Endodermal cell (in vitro differentiated cells): ENCODE measurements around the gene ZNF222. TPM values are rescaled to one million over a fixed set of nuclear protein-coding genes. Genes with fewer than 3 reads are reported as not detected.

Experiments
- DNase-seq: peaks from one replicate; pipeline ENCODE4 v3.0.0-alpha.2; 2017
- H3K27ac ChIP-seq: 2 replicates; pipeline ENCODE4 v1.5.1; 2013; ENCODE audit warnings: mild to moderate bottlenecking, low read depth, low read length, moderate library complexity
- H3K27me3 ChIP-seq: 2 replicates; pipeline ENCODE4 v1.6.1; 2013; ENCODE audit warnings: mild to moderate bottlenecking, low read length, moderate library complexity; ENCODE audit not compliant: insufficient read depth, control insufficient read depth, poor library complexity, severe bottlenecking
- H3K36me3 ChIP-seq: 2 replicates; pipeline ENCODE4 v1.7.0; 2013; ENCODE audit warnings: mild to moderate bottlenecking, low read length, moderate library complexity; ENCODE audit not compliant: control insufficient read depth, insufficient read depth
- H3K4me1 ChIP-seq: one replicate; pipeline ENCODE4 v1.7.0; 2013; ENCODE audit warnings: low read length; ENCODE audit not compliant: control insufficient read depth, insufficient read depth
- H3K4me3 ChIP-seq: 2 replicates; pipeline ENCODE4 v1.5.1; 2013; ENCODE audit warnings: mild to moderate bottlenecking, low read length, moderate library complexity
- H3K9ac ChIP-seq: 2 replicates; pipeline ENCODE4 v1.6.1; 2013; ENCODE audit warnings: mild to moderate bottlenecking, low read length, moderate library complexity; ENCODE audit not compliant: poor library complexity, severe bottlenecking; ENCODE audit errors: extremely low read depth
- H3K9me3 ChIP-seq: 2 replicates; pipeline ENCODE4 v1.6.1; 2013; ENCODE audit warnings: mild to moderate bottlenecking, low read length, moderate library complexity; ENCODE audit not compliant: control insufficient read depth
- H3K27ac Mint-ChIP-seq: 2 replicates; pipeline ENCODE4 v1.8.0; 2020; ENCODE audit warnings: mixed read lengths
- H3K27me3 Mint-ChIP-seq: 2 replicates; pipeline ENCODE4 v1.8.0; 2021; ENCODE audit warnings: mild to moderate bottlenecking, mixed read lengths; ENCODE audit not compliant: insufficient read depth
- H3K36me3 Mint-ChIP-seq: 2 replicates; pipeline ENCODE4 v1.8.0; 2020; ENCODE audit warnings: low read depth, mixed read lengths
- H3K4me1 Mint-ChIP-seq: 2 replicates; pipeline ENCODE4 v1.8.0; 2020; ENCODE audit warnings: mixed read lengths
- H3K4me3 Mint-ChIP-seq: 2 replicates; pipeline ENCODE4 v1.8.0; 2020; ENCODE audit warnings: mild to moderate bottlenecking, moderate library complexity, mixed read lengths
- H3K9me3 Mint-ChIP-seq: 2 replicates; pipeline ENCODE4 v1.8.0; 2020; ENCODE audit warnings: mild to moderate bottlenecking, mixed read lengths
- WGBS, 2 experiments: methylation state at CpG; one replicate each; pipeline versions ENCODE4 v1.1.5 to v1.1.7; 2013; ENCODE audit warnings: missing lambda C conversion rate in 2 of 2, mixed read lengths in 1 of 2; ENCODE audit not compliant: insufficient coverage in 1 of 2, insufficient read length in 1 of 2; 5-methylcytosine and 5-hydroxymethylcytosine counted together
- total RNA-seq, 2 donors: library from RNA; stranded (reverse); fragmentation: NEBNext Ultra II Directional in 1 of 2; extraction: Animal tissue kit (Norgen Biotek cat#: 25700) in 1 of 2; gene quantifications; 2 replicates in 1 of 2; 3 replicates in 1 of 2; pipeline ENCODE4 v1.2.1, GENCODE V29; 2021
- TF ChIP-seq, protein P1 (sequence below): fragments of 200-600 bp; sonication (generic); conservative IDR thresholded peaks from 2 replicates; pipeline ENCODE4 v1.5.0; 2021; ENCODE audit warnings: antibody characterized with exemption, mild to moderate bottlenecking

The ZNF222 gene
- total RNA-seq, 2 donors from 2014 or later: 5.0 to 6.0 TPM

DNA sequence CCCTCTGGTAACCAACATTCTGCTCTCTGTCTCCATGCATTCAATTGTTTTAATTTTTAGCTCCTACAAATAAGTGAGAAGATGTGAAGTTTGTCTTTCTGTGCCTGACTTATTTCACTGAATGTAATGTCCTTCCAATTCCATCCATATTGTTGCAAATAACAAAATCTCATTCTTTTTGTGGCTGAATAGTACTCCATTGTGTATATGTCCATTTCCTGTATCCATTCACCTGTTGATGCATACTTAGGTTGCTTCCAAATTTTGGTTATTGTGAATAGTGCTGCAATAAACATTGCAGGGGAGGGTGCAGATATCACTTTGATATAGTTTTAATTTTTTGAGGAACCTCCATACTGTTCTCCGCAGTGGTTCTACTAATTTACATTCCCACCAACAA is 44.2 kb downstream of the ZNF222 start:
- no peak overlapping the region for H3K27ac Mint-ChIP-seq
- no peaks in the 10 kb centered on the region for H3K4me1 Mint-ChIP-seq
- Histone ChIP-seq H3K9me3 (peaks cover 41% of the 10 kb centered on the region), H3K4me1 (no peaks in the 10 kb centered on the region), H3K27me3 (no peaks in the 10 kb centered on the region), H3K9ac (no peak overlapping the region), H3K4me3 (no peak overlapping the region), H3K27ac (no peak overlapping the region), H3K36me3 (peaks cover 37% of the 10 kb centered on the region)
- peaks cover 15% of the 10 kb centered on the region for H3K27me3 Mint-ChIP-seq
- DNase-seq: no peak
- H3K9me3 Mint-ChIP-seq: peaks cover 52% of the 10 kb centered on the region
- TF ChIP-seq, protein P1, sequence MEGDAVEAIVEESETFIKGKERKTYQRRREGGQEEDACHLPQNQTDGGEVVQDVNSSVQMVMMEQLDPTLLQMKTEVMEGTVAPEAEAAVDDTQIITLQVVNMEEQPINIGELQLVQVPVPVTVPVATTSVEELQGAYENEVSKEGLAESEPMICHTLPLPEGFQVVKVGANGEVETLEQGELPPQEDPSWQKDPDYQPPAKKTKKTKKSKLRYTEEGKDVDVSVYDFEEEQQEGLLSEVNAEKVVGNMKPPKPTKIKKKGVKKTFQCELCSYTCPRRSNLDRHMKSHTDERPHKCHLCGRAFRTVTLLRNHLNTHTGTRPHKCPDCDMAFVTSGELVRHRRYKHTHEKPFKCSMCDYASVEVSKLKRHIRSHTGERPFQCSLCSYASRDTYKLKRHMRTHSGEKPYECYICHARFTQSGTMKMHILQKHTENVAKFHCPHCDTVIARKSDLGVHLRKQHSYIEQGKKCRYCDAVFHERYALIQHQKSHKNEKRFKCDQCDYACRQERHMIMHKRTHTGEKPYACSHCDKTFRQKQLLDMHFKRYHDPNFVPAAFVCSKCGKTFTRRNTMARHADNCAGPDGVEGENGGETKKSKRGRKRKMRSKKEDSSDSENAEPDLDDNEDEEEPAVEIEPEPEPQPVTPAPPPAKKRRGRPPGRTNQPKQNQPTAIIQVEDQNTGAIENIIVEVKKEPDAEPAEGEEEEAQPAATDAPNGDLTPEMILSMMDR: no peak
- H3K36me3 Mint-ChIP-seq: peaks cover 43% of the 10 kb centered on the region
- 92% methylated on average over 1 of the region's 1 CpG; no CpG with 5 or more reads in 1 of the 2 experiments for WGBS, 2 experiments
- H3K4me3 Mint-ChIP-seq: no peak overlapping the region

DNA sequence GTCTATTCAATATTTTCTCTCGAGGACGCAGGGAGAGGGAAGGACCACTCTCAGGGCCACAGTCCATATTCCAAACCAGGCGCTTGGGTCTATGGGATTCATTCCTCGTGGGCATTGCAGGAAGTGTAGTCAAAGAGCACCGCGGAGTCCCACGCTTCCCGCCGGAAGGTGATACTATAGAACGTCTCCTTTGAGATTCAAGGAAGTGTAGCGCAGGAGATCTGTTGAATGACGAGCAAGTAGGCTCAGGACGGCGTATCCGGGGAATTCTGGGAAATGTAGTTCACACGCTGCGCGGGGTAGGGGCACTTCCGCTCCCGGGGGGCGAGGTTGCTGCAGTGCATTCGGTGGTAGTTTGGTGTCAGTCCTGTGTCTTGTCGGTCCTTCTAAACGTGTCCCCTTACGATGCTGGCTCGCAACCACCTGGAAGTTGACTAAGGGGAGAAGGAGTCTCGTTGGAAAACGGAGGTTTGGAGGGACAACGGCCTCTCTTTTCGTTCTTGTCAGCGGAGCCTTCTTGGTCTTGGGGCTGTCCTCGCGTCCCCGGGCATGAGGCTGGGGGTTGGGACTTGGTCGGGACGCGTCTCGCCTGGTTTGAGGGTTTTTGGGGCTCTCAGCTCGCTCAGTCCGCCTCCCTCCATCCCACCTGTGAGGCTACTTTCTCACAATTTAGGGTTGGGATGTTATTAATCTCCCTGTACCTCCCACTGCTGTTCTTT is 46.8 kb downstream of the ZNF222 start, which contains the start of gene ZNF284:
Gene ZNF284, plus strand, starts transcription at position 336 of the 719 bp plus-strand sequence. CDS start 4,231 bp downstream, outside the sequence.
- peaks cover 28% of the 10 kb centered on the region for H3K9me3 Mint-ChIP-seq
- H3K4me1 Mint-ChIP-seq: no peaks in the 10 kb centered on the region
- peaks cover 23% of the 10 kb centered on the region for H3K36me3 Mint-ChIP-seq
- no peaks in the 10 kb centered on the region for H3K4me1 ChIP-seq
- 1 to 5% methylated on average over 20 to 40 of the region's 40 CpGs for whole genome bisulfite sequencing, 2 experiments
- peak within 1 kb of the TSS; percentile 88 for H3K4me3 ChIP-seq
- TF ChIP-seq, protein P1: no peak
- H3K27ac ChIP-seq: no peak within 1 kb of the TSS
- peaks cover 12% of the 10 kb centered on the region for H3K36me3 ChIP-seq
- H3K9me3 ChIP-seq: peaks cover 19% of the 10 kb centered on the region
- peak; percentile 96 for DNase-seq
- peaks cover 15% of the 10 kb centered on the region for H3K27me3 Mint-ChIP-seq
- peak within 1 kb of the TSS; percentile 35 for H3K9ac ChIP-seq
- H3K27me3 ChIP-seq: no peaks in the 10 kb centered on the region
- peak within 1 kb of the TSS; percentile 80 for H3K4me3 Mint-ChIP-seq
- peak within 1 kb of the TSS; percentile 82 for H3K27ac Mint-ChIP-seq

DNA sequence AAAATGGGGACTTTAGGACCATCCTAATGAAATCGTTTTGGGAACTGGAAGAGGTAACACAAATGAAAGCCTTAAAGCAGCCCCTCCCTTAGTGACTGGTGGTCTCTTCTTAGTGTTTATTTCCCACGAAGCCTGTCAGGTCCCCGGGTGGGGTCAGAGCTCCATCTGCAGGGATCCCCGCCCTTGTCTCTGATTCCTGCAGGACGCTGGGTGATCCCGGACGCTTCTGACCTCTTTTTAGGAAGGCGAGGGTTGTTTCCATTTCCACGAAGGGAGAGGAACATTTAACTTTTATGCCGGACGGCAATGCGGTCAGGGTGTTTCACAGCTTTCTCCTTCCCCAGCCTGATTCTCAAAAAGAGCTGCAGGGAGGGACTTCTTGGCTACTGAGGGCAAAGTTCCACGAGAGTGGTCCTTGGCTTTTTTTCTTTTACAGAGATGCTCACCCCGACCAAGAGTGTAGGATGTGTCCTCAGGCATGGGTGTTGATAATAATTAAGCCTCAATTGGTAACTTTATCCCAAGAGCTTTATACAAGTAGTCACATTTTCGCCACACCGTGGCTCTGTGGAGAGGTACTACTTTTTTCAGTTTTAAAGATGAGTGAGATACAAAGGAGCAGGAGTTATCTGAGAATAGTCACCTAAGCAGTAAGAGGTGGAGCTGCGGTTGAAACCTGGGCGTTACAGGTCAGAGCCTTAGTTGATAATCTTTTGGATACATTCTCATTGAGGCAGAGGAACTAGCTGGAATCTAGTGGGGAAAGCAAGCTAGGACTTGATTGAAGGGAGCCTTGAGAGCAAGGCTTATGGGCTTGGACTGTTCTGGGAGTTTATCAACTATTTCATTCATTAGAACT is 47.6 kb downstream of the ZNF222 start:
- H3K27ac Mint-ChIP-seq: no peak overlapping the region
- Histone ChIP-seq H3K27me3 (no peaks in the 10 kb centered on the region), H3K27ac (no peak overlapping the region), H3K4me1 (no peaks in the 10 kb centered on the region), H3K4me3 (peak overlapping the region; percentile 88), H3K36me3 (peaks cover 6% of the 10 kb centered on the region), H3K9ac (peak overlapping the region; percentile 35), H3K9me3 (peaks cover 13% of the 10 kb centered on the region)
- H3K4me1 Mint-ChIP-seq: no peaks in the 10 kb centered on the region
- WGBS, 2 experiments: 55 to 62% methylated on average over 13 to 18 of the region's 18 CpGs
- H3K27me3 Mint-ChIP-seq: peaks cover 15% of the 10 kb centered on the region
- H3K9me3 Mint-ChIP-seq: peaks cover 21% of the 10 kb centered on the region
- no peak for DNase-seq
- H3K36me3 Mint-ChIP-seq: peaks cover 18% of the 10 kb centered on the region
- TF ChIP-seq, protein P1: no peak
- H3K4me3 Mint-ChIP-seq: peak overlapping the region; percentile 80
